ENCODE measurements around the gene PLEKHA7.
A peak's percentile ranks its signal among the peaks of the same experiment; 100 is the strongest.
"Not testable (repeated sequence)": the region's sequence is repeated elsewhere in the genome, so short reads cannot be mapped to it uniquely, and the experiment has no call there.

The PLEKHA7 gene, protein sequence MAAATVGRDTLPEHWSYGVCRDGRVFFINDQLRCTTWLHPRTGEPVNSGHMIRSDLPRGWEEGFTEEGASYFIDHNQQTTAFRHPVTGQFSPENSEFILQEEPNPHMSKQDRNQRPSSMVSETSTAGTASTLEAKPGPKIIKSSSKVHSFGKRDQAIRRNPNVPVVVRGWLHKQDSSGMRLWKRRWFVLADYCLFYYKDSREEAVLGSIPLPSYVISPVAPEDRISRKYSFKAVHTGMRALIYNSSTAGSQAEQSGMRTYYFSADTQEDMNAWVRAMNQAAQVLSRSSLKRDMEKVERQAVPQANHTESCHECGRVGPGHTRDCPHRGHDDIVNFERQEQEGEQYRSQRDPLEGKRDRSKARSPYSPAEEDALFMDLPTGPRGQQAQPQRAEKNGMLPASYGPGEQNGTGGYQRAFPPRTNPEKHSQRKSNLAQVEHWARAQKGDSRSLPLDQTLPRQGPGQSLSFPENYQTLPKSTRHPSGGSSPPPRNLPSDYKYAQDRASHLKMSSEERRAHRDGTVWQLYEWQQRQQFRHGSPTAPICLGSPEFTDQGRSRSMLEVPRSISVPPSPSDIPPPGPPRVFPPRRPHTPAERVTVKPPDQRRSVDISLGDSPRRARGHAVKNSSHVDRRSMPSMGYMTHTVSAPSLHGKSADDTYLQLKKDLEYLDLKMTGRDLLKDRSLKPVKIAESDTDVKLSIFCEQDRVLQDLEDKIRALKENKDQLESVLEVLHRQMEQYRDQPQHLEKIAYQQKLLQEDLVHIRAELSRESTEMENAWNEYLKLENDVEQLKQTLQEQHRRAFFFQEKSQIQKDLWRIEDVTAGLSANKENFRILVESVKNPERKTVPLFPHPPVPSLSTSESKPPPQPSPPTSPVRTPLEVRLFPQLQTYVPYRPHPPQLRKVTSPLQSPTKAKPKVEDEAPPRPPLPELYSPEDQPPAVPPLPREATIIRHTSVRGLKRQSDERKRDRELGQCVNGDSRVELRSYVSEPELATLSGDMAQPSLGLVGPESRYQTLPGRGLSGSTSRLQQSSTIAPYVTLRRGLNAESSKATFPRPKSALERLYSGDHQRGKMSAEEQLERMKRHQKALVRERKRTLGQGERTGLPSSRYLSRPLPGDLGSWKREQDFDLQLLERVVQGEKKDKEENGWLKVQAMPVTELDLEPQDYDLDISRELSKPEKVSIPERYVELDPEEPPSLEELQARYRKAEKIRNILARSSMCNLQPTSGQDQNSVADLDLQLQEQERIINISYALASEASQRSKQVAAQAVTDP

DNA sequence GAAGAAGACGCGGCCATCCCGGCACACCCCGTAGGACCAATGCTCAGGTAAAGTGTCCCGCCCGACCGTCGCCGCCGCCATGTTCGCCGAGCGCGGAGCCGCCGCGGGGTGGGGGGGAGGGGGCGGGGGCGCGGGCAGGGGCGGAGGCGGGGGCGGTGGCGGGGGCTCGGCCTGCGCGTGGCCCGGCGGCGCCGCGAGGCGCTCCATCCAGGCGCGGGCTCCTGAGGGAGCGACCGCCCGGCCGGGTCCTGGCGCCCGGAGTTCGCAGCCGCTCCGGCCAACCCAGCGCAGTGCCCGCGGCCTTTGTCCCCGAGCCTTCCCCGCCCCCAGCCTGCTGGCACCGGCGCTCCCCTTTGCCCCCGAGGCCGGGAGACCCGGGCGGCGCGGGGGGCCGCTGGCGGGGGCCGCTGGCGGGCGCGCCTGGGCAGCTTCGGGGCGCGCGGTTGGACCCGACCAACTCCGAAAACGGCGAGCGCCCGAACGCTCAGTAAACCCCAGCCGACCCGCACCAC, at the start of gene PLEKHA7:
Gene PLEKHA7 (minus strand): TSS at position 94 of the 512 bp plus-strand sequence. CDS start 13 bp downstream, at position 81.
- DNase-seq, result peak; percentile 12

- peak; percentile 58 for DNase-seq
Observed at GRCh38 chr11:17063171-17064002, 49.2 kb upstream of the PLEKHA7 start.

DNA sequence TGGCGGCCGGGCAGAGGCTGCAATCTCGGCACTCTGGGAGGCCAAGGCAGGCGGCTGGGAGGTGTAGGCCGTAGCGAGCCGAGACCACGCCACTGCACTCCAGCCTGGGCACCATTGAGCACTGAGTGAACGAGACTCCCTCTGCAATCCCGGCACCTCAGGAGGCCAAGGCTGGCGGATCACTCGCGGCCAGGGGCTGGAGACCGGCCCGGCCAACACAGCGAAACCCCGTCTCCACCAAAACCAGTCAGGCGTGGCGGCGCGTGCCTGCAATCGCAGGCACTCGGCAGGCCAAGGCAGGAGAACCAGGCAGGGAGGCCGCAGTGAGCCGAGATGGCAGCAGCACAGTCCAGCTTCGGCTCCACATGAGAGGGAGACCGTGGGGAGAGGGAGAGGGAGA, 36.9 kb upstream of the PLEKHA7 start:
- DNase-seq, result not testable (repeated sequence)

DNA sequence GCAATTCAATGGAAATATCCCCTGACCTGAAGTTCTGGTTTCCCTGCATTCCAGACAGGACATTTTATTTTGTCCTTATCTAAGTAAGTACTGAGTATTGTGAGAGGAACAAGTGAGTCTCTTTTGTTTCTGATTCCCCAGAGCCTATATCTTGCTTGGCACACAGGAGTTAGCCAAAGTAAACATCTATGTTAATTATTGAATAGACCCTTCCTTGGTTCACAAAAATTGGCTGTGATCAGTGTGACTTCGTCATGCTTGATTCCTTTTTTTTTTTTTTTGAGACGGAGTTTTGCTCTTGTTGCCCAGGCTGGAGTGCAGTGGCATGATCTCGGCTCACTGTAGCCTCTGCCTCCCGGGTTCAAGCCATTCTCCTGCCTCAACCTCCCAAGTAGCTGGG, 34.3 kb upstream of the PLEKHA7 start:
- not testable (repeated sequence) for DNase-seq

DNA sequence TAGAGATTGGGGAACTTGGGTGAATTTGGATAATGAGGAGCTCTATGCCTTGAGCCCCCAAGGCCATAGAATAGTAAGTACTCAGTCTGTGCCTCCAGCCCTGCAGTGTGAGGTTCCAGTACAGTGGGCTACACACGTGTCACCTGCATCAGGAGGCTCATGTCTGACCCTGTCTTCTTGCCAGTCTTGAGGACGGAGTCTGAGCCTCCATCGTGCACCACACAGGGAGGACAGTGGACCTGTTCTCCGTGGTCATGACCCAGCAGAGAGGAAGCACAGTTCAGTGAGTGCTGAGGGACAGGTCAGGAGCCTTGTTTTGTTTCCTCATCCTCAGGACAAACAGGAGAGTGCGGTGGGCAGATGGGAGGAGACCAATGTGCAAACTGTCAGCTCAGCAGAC, 32.5 kb upstream of the PLEKHA7 start:
- DNase-seq, result no peak

- DNase-seq, result no peak
Observed at GRCh38 chr11:17036666-17037658, 22.7 kb upstream of the PLEKHA7 start.

GRCh38 chr11:17034027-17034426, 19.8 kb upstream of the PLEKHA7 start:
- not testable (repeated sequence) for DNase-seq

DNA sequence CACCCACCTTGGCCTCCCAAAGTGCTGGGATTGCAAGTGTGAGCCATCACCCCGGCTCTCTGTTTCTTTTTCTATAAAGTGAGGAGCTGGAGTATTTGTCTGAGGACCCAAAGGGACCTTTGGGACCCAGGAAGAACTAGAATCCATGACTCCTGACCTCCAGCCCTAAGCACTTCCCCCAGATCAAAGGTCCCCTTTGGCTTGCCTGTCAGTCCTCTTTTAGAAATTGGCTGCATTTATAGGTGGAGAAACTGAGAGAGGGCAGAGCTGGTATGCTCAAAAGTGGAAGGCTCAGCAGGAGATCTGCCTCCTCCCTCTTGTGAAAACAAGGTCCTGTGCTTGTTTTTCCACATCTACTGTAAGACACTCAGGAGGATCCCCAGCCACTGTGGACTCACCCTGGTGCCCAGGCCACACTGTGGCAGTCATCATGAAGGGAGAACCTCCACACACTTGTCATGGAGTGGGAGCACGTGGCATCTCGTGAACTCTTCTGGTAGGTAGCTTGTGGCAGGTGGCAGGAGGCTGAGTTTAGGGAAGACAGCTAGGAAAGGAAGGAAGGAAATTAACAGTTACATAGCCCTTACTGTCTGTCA, 12.4 kb upstream of the PLEKHA7 start:
- no peak for DNase-seq

- DNase-seq, result no peak
Observed at GRCh38 chr11:17024924-17025323, 10.7 kb upstream of the PLEKHA7 start.

- no peak for DNase-seq
Observed at GRCh38 chr11:17021511-17021910, 7.3 kb upstream of the PLEKHA7 start.

- no peak for DNase-seq
Observed at GRCh38 chr11:17020831-17021230, 6.6 kb upstream of the PLEKHA7 start.

DNA sequence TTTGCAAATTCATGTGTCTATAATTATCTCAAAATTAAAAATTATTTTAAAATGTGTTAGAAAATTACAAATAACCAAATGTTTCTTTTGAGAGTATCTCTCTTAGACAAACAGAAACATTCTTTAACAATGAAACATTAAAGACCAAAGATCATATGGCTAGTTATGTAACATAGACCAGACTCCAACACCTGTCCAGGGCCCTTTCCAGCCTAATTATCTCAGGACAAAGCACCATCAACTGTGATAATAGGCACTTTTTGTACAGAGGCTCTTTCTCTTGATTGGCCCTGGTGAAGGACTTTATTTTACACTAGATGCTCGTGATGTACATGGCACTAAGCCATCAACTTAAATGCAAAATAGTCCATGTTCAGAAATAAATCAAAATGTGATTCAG, 5.0 kb upstream of the PLEKHA7 start:
- no peak for DNase-seq

DNA sequence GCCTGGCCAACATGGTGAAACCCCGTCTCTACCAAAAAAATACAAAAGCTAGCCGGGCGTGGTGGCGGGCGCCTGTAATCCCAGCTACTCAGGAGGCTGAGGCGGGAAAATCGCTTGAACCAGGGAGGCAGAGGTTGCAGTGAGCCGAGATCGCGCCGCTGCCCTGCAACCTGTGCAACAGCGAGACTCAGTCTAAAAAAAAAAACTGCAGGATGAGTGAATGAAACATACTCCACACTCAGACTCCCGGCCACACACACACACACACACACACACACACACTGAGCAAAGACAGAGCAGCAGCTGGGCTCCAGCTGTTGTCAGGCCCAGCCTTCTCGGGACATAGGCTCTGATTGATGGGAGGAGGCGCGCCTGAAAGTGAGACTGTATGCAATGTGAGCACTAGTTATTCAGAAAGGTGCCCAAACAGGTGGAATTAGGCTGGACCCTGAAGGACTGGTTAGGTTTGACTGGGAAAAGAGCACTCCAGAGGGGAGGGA, 1.5 kb upstream of the PLEKHA7 start:
- no peak for DNase-seq

DNA sequence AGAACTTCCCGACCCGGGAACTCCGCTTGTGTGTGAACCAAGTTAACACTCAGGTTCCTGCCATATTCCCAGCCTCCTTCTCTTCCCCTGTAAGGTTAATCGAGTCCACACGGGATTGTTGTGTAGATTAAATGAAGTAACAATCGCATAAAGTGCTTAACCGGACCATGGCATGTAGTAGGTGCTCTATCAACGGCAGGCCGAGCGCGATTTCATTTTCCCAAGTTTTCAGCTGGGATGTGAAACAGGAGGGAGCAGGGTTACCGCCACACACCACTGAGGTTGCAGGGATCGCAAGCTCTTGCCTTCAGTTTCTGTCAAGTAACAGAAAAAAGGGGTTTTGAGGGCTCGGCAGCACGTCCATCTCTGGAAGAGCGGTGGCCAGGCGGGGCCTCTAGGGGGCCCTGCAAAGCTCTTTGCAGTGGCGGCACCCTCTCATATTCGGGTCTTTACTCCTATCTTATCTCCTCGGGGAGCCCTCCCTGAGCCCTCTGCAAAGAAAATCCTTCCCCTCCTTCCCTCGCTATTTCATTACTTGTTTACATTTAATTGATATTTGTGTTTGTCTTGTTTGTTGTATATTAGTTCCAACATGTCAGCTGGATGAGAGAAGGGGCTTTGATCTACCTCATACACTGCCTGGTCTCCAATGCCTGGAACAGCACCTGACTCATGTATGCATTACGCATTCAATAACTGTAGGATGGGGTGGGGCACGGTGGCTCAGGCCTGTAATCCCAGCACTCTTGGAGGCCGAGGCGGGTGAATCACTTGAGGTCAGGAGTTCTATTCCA, 816 bp upstream of the PLEKHA7 start:
- peak; percentile 7 for DNase-seq

- DNase-seq, result peak; percentile 30
Observed at GRCh38 chr11:17013548-17014320, 480 bp downstream of the PLEKHA7 start.

DNA sequence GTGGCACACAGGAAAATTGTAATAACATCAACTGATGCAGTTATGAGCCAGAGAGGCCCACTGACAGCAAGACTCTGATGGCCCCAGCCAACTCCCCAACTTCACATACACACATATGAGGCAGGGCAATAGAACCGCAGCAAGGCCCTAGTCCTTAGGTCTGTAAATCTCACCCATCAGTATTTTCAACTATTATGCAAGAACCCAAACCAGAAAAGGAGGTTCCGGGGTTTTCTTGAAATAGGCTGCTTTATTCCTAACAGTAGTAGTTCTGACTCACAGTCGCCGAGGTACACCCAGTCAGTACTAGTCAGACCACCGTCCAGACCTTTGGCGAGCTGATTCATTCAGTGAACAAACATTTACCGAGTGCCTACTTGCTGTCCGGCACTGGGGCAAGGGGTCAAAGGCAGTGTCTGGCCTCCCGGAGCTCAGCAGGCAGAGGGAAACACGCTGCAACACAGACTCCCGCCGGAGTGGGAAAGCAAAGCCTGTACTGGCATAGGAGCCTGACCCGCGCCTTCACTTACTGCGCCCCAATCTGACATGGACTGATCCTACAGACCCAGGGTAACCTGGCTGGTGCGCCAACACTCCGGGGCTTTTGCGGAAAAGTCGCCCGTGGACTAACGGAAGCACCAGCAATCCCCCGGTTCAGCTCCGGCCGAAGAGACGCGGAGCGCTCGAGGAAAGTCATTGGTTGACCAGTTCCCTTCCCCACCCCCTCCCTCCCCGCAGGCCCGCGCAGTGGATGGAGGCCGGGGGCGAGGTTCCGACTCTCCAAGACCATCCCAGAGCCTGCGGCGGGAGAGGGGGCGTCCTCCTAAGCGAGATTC, 1.3 kb downstream of the PLEKHA7 start:
- DNase-seq, result no peak

DNA sequence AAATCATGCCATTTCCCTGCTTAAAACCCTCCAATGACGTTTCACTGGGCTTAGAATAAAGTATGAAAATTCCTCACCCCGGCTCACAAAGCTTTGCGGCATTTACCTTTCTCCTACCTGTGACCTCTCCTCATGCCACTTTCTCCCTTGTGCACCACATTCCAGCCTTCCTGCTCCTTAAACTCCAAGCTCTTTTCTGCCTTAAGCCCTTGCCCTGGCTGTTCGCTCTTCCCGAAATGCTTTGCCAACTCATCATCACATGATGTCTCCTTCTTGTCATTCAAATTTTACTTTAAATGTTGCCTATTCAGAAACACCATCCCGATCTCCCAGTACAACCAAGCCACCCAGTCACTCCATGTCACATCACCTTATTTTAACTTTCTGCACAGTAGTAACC, 2.0 kb downstream of the PLEKHA7 start:
- no peak for DNase-seq

All from stimulated activated CD4-positive, alpha-beta T cell treated with anti-CD3 and anti-CD28 coated beads, Interleukin-12 subunit alpha, Interleukin-12 subunit beta, amount 100 ng/mL, for 4 hours (primary cell).